VCaP (cell line): ENCODE data around the gene CFAP90.
A peak's percentile ranks its signal among the peaks of the same experiment; 100 is the strongest.

Experiments used
- H3K27ac ChIP-seq: fragments of 450-650 bp; 2 replicates; pipeline ENCODE4 v1.5.1; 2017
- TF ChIP-seq, protein P1 (sequence below): fragments of 450-650 bp; conservative IDR thresholded peaks from 2 replicates; pipeline ENCODE4 v1.5.1; 2017; ENCODE audit warnings: mild to moderate bottlenecking, moderate library complexity

Gene CFAP90

GRCh38 chr5:7884491-7885267, 33.7 kb upstream of the CFAP90 start:
- TF ChIP-seq, protein P1, sequence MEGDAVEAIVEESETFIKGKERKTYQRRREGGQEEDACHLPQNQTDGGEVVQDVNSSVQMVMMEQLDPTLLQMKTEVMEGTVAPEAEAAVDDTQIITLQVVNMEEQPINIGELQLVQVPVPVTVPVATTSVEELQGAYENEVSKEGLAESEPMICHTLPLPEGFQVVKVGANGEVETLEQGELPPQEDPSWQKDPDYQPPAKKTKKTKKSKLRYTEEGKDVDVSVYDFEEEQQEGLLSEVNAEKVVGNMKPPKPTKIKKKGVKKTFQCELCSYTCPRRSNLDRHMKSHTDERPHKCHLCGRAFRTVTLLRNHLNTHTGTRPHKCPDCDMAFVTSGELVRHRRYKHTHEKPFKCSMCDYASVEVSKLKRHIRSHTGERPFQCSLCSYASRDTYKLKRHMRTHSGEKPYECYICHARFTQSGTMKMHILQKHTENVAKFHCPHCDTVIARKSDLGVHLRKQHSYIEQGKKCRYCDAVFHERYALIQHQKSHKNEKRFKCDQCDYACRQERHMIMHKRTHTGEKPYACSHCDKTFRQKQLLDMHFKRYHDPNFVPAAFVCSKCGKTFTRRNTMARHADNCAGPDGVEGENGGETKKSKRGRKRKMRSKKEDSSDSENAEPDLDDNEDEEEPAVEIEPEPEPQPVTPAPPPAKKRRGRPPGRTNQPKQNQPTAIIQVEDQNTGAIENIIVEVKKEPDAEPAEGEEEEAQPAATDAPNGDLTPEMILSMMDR = no peak

DNA sequence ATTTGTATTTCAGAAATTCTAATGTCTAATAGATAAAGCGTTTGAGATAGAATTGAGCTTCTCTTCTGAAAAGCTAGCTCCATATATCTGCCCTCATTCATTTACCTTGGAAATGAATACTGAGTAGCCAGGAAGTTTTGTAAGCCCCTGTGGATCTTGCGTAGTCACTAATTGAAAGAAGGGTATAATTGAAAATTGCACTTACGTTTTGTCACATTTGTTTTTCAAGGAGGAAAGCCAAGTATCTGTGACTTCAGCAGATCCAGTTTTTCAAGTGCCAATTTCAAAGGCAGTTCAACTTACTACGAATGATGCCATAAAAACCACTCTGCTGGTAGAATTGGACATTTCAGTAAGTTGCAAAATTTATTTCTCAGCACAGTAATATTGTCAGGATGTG, 32.0 kb upstream of the CFAP90 start:
- TF ChIP-seq, protein P1 = no peak
- peak overlapping the region; percentile 97 for H3K27ac ChIP-seq

More at GRCh38 chr5:7884491-7885267, 33.7 kb upstream of the CFAP90 start:
- peak overlapping the region; percentile 97; the same call in 1 of the 2 replicates for H3K27ac ChIP-seq

GRCh38 chr5:7881816-7882215, 30.9 kb upstream of the CFAP90 start:
- TF ChIP-seq, protein P1 = no peak
- peak overlapping the region; percentile 97; the same call in 1 of the 2 replicates for H3K27ac ChIP-seq

DNA sequence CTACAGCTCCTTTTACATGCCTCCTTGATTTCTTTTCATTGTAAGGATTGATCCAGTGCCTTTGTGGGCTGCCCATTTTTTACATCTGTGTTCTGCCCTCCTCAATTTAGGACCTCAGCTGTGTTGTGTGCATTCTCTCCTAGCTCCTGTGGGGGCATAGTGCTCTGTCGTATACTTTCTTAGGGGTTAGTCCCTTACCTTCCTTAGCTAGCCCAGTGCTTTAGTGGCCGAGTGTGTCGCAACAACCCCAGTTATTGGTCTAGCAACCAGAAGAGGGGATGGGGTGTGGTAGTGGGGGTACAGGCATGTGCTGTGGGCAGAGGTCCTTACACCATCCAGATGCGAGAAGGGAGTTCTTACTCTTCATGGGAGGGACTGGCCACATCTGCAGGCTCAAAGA, 30.2 kb upstream of the CFAP90 start:
- H3K27ac ChIP-seq = peak overlapping the region; percentile 97; the same call in 1 of the 2 replicates
- TF ChIP-seq, protein P1 = no peak

DNA sequence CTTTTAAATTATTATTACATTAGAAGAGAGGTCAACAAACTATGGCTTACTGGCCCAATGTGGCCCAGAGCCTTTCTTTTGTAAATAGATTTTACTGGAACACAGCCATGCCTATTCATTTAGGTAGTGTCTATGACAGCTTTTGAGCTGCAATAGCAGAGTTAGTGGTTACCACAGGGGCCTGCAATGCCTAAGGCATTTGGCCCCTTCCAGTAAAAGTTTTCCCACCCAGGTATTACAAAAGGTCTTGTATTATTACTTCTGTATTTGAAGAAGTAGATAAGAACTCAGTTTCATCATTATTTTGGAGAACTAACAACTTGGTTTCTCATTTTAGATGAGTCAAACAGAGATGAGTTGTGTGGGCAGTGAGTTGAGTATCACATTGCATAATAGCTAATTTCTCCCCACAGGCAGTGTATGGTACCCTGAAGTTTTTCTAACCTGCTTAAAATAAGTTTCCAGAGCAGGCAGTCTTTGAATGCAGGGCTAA, 27.5 kb upstream of the CFAP90 start:
- H3K27ac ChIP-seq = peak overlapping the region; percentile 97
- TF ChIP-seq, protein P1 = no peak

- TF ChIP-seq, protein P1 = no peak
- peak overlapping the region; percentile 97 for H3K27ac ChIP-seq
Measured at GRCh38 chr5:7877851-7878250, 26.9 kb upstream of the CFAP90 start.

DNA sequence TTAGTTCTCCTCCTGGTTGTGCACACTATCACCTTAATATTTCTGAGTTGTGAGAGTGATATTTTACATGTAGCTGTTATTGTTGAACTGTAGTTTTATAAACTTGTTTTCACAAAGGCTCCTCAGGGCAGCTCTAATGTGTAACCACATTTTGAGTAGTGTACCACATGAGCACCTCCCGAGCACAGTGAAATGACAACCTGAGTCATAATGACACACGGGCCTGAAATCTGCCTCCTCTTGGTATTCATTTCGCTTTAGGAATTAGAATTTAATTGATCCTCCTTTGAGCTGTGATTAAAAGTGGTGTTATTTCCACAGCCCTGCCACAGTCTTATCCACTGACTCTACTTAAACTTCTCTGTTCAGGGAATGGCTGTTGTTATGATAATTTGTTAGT, 25.9 kb upstream of the CFAP90 start:
- TF ChIP-seq, protein P1 = no peak
- peak overlapping the region; percentile 97 for H3K27ac ChIP-seq
